NT2/D1 (cell line): Measurements from ENCODE around the gene XCR1.

Experiments used
- YY1 ChIP-seq: IDR thresholded peaks from 2 replicates; pipeline ENCODE4 v1.6.1; 2011; ENCODE audit not compliant: insufficient read length, insufficient read depth
- ZNF274 ChIP-seq: IDR thresholded peaks from 2 replicates; pipeline ENCODE4 v1.6.1; 2011; ENCODE audit warnings: mild to moderate bottlenecking, low read depth, low read length

DNA sequence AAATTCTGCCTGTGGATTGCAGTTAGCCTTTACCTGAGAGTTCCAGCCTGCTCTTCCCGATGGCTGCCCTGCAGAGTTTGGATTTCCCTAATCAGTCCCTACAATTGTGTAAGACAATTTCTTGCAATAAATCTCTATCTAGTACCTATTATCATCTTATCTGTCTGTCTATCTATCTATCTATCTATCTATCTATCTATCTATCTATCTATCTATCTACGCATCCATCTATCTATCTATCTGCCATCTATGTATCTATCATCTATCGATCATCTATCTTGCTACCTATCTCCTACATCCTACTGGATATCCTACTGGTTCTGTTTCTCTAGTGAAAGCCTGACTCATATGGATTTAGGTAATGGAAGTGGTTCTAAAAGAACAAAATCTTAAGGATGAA is 30.4 kb upstream of the XCR1 start:
- TF ChIP-seq YY1 (no peak), ZNF274 (no peak)
